ENCODE measurements around the gene ACAT1. TPM values are rescaled to one million over a fixed set of nuclear protein-coding genes. Genes with fewer than 3 reads are reported as not detected.

The ACAT1 gene
- total RNA-seq, 4 donors from 2014 or later, result 30.3 to 50.6 (median 46.7) TPM

- H3K27me3 ChIP-seq, result no peaks in the 10 kb centered on the region
- H3K4me3 ChIP-seq, result no peak overlapping the region
- no peak for DNase-seq
- no peaks in the 10 kb centered on the region for H3K9me3 ChIP-seq
- H3K4me1 ChIP-seq, result no peaks in the 10 kb centered on the region
- peaks cover 0 to 64% (median 0%) of the 10 kb centered on the region in 3 donors for H3K36me3 ChIP-seq
- H3K27ac ChIP-seq, result no peak overlapping the region
- TF ChIP-seq CTCF (IDR thresholded peaks at IDR 0.05), result no peak
- TF ChIP-seq POLR2A (IDR thresholded peaks at IDR 0.05), result no peak
Observed at GRCh38 chr11:108097179-108097578, 24.2 kb upstream of the ACAT1 start.

GRCh38 chr11:108101090-108101775 lies 20.1 kb upstream of the ACAT1 start:
- Histone ChIP-seq H3K4me3 (no peak overlapping the region), H3K27me3 (no peaks in the 10 kb centered on the region), H3K9me3 (no peaks in the 10 kb centered on the region), H3K36me3 (peaks cover 0 to 79% (median 0%) of the 10 kb centered on the region in 3 donors), H3K27ac (no peak overlapping the region), H3K4me1 (no peaks in the 10 kb centered on the region)
- DNase-seq, result no peak
- TF ChIP-seq POLR2A (IDR thresholded peaks at IDR 0.05), result no peak
- TF ChIP-seq CTCF (IDR thresholded peaks at IDR 0.05), result no peak

- Histone ChIP-seq H3K4me3 (no peak overlapping the region), H3K4me1 (no peaks in the 10 kb centered on the region), H3K9me3 (no peaks in the 10 kb centered on the region), H3K36me3 (peaks cover 0 to 7% (median 0%) of the 10 kb centered on the region in 3 donors), H3K27me3 (no peaks in the 10 kb centered on the region), H3K27ac (no peak overlapping the region)
- DNase-seq, result no peak
- TF ChIP-seq POLR2A (IDR thresholded peaks at IDR 0.05) (no peak), CTCF (IDR thresholded peaks at IDR 0.05) (no peak)
Observed at GRCh38 chr11:108111126-108111525, 10.2 kb upstream of the ACAT1 start.

- TF ChIP-seq CTCF (IDR thresholded peaks at IDR 0.05), result no peak
- TF ChIP-seq POLR2A (IDR thresholded peaks at IDR 0.05), result no peak
- H3K27me3 ChIP-seq, result no peaks in the 10 kb centered on the region
Observed at GRCh38 chr11:108112057-108112456, 9.3 kb upstream of the ACAT1 start.

GRCh38 chr11:108115500-108116140 lies 5.7 kb upstream of the ACAT1 start:
- TF ChIP-seq POLR2A (IDR thresholded peaks at IDR 0.05) (no peak), CTCF (IDR thresholded peaks at IDR 0.05) (no peak)
- DNase-seq, result peak; percentile 24 to 77 (median 72)
- Histone ChIP-seq H3K9me3 (no peaks in the 10 kb centered on the region), H3K27me3 (no peaks in the 10 kb centered on the region), H3K4me3 (no peak overlapping the region), H3K36me3 (no peaks in the 10 kb centered on the region), H3K27ac (peak overlapping the region in 2 of 4 donors; percentile 8 to 71), H3K4me1 (no peaks in the 10 kb centered on the region)

More at GRCh38 chr11:108112057-108112456, 9.3 kb upstream of the ACAT1 start:
- Histone ChIP-seq H3K9me3 (no peaks in the 10 kb centered on the region), H3K4me3 (no peak overlapping the region), H3K4me1 (no peaks in the 10 kb centered on the region), H3K36me3 (peaks cover 0 to 5% (median 0%) of the 10 kb centered on the region in 3 donors), H3K27ac (no peak overlapping the region)
- DNase-seq, result no peak

All from Peyer's patch (tissue), 4 donors.